ENCODE data around the gene ASB8.

ASB8 gene

GRCh38 chr12:48157018-48157888, at the start of gene ASB8:
ASB8 (minus strand) TSS chr12:48157515; CDS start chr12:48153496, 4,019 bp downstream.
- peak; percentile 98 for DNase-seq (ENCODE audit: low read depth)

GRCh38 chr12:48203192-48203591, 45.9 kb upstream of the ASB8 start, which contains the start of gene OR10AD1:
OR10AD1 (minus strand) TSS chr12:48203292; CDS start chr12:48203292, 0 bp downstream.
- DNase-seq (ENCODE audit: low read depth), result no peak

GRCh38 chr12:48202766-48203165, 45.5 kb upstream of the ASB8 start:
- DNase-seq (ENCODE audit: low read depth), result no peak

- DNase-seq (ENCODE audit: low read depth), result no peak
Observed at GRCh38 chr12:48201516-48201915, 44.2 kb upstream of the ASB8 start.

GRCh38 chr12:48201091-48201490, 43.8 kb upstream of the ASB8 start:
- no peak for DNase-seq (ENCODE audit: low read depth)

- peak; percentile 78 for DNase-seq (ENCODE audit: low read depth)
Observed at GRCh38 chr12:48199774-48200221, 42.5 kb upstream of the ASB8 start.

- no peak for DNase-seq (ENCODE audit: low read depth)
Observed at GRCh38 chr12:48198985-48199384, 41.7 kb upstream of the ASB8 start.

- peak; percentile 32 for DNase-seq (ENCODE audit: low read depth)
Observed at GRCh38 chr12:48198672-48198971, 41.3 kb upstream of the ASB8 start.

GRCh38 chr12:48197971-48198671, 40.8 kb upstream of the ASB8 start:
- peak; percentile 96 for DNase-seq (ENCODE audit: low read depth)

- peak; percentile 35 for DNase-seq (ENCODE audit: low read depth)
Observed at GRCh38 chr12:48197549-48197970, 40.2 kb upstream of the ASB8 start.

- DNase-seq (ENCODE audit: low read depth), result peak; percentile 53
Observed at GRCh38 chr12:48194799-48195201, 37.5 kb upstream of the ASB8 start.

- DNase-seq (ENCODE audit: low read depth), result no peak
Observed at GRCh38 chr12:48193623-48194022, 36.3 kb upstream of the ASB8 start.

- DNase-seq (ENCODE audit: low read depth), result no peak
Observed at GRCh38 chr12:48192861-48193260, 35.5 kb upstream of the ASB8 start.

GRCh38 chr12:48191096-48191495, 33.8 kb upstream of the ASB8 start:
- no peak for DNase-seq (ENCODE audit: low read depth)

GRCh38 chr12:48189331-48190125, 32.2 kb upstream of the ASB8 start:
- DNase-seq (ENCODE audit: low read depth), result peak; percentile 71

- no peak for DNase-seq (ENCODE audit: low read depth)
Observed at GRCh38 chr12:48187916-48188695, 30.8 kb upstream of the ASB8 start.

- no peak for DNase-seq (ENCODE audit: low read depth)
Observed at GRCh38 chr12:48185181-48185919, 28.0 kb upstream of the ASB8 start.

GRCh38 chr12:48184549-48184922, 27.2 kb upstream of the ASB8 start:
- no peak for DNase-seq (ENCODE audit: low read depth)

GRCh38 chr12:48183876-48184548, 26.7 kb upstream of the ASB8 start:
- no peak for DNase-seq (ENCODE audit: low read depth)

Data from EH (cell line).